ENCODE measurements around the gene PAX2.

DNA sequence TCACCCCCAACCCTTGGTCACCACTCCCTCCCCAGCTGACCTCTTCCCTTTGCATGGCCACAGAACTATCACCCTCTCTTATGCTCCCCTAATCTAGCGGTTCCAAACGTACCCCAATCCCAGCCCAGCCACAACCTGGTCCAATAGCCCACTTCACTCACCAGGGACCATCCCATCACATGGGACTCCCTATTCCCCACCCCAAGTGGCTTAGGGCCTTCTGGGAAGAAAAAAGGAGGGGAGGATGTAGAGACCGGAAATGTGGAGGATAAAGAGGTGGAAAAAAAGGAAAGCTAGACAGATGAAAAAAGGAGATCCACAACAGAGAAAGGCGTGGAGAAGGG is 30.3 kb upstream of the PAX2 start:
- TF ChIP-seq, protein P1, sequence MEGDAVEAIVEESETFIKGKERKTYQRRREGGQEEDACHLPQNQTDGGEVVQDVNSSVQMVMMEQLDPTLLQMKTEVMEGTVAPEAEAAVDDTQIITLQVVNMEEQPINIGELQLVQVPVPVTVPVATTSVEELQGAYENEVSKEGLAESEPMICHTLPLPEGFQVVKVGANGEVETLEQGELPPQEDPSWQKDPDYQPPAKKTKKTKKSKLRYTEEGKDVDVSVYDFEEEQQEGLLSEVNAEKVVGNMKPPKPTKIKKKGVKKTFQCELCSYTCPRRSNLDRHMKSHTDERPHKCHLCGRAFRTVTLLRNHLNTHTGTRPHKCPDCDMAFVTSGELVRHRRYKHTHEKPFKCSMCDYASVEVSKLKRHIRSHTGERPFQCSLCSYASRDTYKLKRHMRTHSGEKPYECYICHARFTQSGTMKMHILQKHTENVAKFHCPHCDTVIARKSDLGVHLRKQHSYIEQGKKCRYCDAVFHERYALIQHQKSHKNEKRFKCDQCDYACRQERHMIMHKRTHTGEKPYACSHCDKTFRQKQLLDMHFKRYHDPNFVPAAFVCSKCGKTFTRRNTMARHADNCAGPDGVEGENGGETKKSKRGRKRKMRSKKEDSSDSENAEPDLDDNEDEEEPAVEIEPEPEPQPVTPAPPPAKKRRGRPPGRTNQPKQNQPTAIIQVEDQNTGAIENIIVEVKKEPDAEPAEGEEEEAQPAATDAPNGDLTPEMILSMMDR (conservative IDR thresholded peaks at IDR 0.05), result no peak
- no peak for TF ChIP-seq EZH2 (IDR thresholded peaks at IDR 0.05; ENCODE audit: low read depth)

All from PC-9 (cell line).